ENCODE results near the gene SH3RF3. TPM values are rescaled to one million over a fixed set of nuclear protein-coding genes. Genes with fewer than 3 reads are reported as not detected.

The SH3RF3 gene
- polyA plus RNA-seq, 1 donor (not counting 4 experiments of a cell fraction or from before 2014, with no cell fraction given): 0.08 TPM

GRCh38 chr2:109209412-109209811, 80.4 kb downstream of the SH3RF3 start:
- H2AFZ ChIP-seq (ENCODE audit: control insufficient read depth, low read length): no peak overlapping the region
- H3K4me2 ChIP-seq (ENCODE audit: control insufficient read depth, extremely low read depth, insufficient read depth, low read depth, low read length): peak overlapping the region; percentile 22
- FAIRE-seq: peak; percentile 46

GRCh38 chr2:109209941-109210340, 80.9 kb downstream of the SH3RF3 start:
- TF ChIP-seq EZH2 (IDR thresholded peaks at IDR 0.05; ENCODE audit: low read length): no peak
- no peak for TF ChIP-seq CTCF (optimal IDR thresholded peaks at IDR 0.05 in 1 of 3, IDR thresholded peaks at IDR 0.05 in 1 of 3, conservative IDR thresholded peaks at IDR 0.05 in 1 of 3; ENCODE audit: extremely low read depth in 1 of 3, insufficient read depth in 2 of 3, low read length in 3 of 3)
- H3K9me1 ChIP-seq (ENCODE audit: control insufficient read depth, extremely low read depth, insufficient read depth, low read length): no peaks in the 10 kb centered on the region
- H2AFZ ChIP-seq (ENCODE audit: control insufficient read depth, low read length): no peak overlapping the region
- no peaks in the 10 kb centered on the region for H3K79me2 ChIP-seq (ENCODE audit: control insufficient read depth, insufficient read depth, low read length)
- no peak overlapping the region for H3K9ac ChIP-seq (ENCODE audit: control insufficient read depth, extremely low read depth, insufficient read depth, low read length)
- H3K4me2 ChIP-seq (ENCODE audit: control insufficient read depth, extremely low read depth, insufficient read depth, low read depth, low read length): no peak overlapping the region
- H4K20me1 ChIP-seq (ENCODE audit: control insufficient read depth, extremely low read depth, insufficient read depth, low read length): no peaks in the 10 kb centered on the region
- H3K36me3 ChIP-seq (ENCODE audit: control insufficient read depth in 2 of 2, extremely low read depth in 1 of 2, insufficient read depth in 2 of 2, low read length in 2 of 2): no peaks in the 10 kb centered on the region
- dilution Hi-C loops (cut with MboI; ENCODE audit: extremely low pct_ligation_motif_present, low sequenced_read_pairs): no loop called here
- peaks cover 43% of the 10 kb centered on the region for H3K27me3 ChIP-seq (ENCODE audit: control insufficient read depth, extremely low read depth, insufficient read depth, low read length)
- DNase-seq (ENCODE audit: low read depth, low spot score): no peak
- H3K27ac ChIP-seq (ENCODE audit: control insufficient read depth, insufficient read depth, low read length): no peak overlapping the region
- no peak for FAIRE-seq
- no peaks in the 10 kb centered on the region for H3K9me3 ChIP-seq (ENCODE audit: control insufficient read depth, low read depth, low read length)
- peaks cover 26% of the 10 kb centered on the region for H3K4me1 ChIP-seq (ENCODE audit: control insufficient read depth, extremely low read depth, insufficient read depth, low read length)
- no peak overlapping the region for H3K4me3 ChIP-seq (ENCODE audit: control insufficient read depth in 2 of 3, extremely low read depth in 1 of 3, insufficient read depth in 2 of 3, low read depth in 1 of 3, low read length in 3 of 3)

More at GRCh38 chr2:109209412-109209811, 80.4 kb downstream of the SH3RF3 start:
- no peaks in the 10 kb centered on the region for H3K79me2 ChIP-seq (ENCODE audit: control insufficient read depth, insufficient read depth, low read length)
- H3K36me3 ChIP-seq (ENCODE audit: control insufficient read depth in 2 of 2, extremely low read depth in 1 of 2, insufficient read depth in 2 of 2, low read length in 2 of 2): no peaks in the 10 kb centered on the region
- dilution Hi-C loops (cut with MboI; ENCODE audit: extremely low pct_ligation_motif_present, low sequenced_read_pairs): no loop called here
- no peaks in the 10 kb centered on the region for H3K9me1 ChIP-seq (ENCODE audit: control insufficient read depth, extremely low read depth, insufficient read depth, low read length)
- no peak for DNase-seq (ENCODE audit: low read depth, low spot score)
- H3K9ac ChIP-seq (ENCODE audit: control insufficient read depth, extremely low read depth, insufficient read depth, low read length): no peak overlapping the region
- H3K4me1 ChIP-seq (ENCODE audit: control insufficient read depth, extremely low read depth, insufficient read depth, low read length): peaks cover 26% of the 10 kb centered on the region
- no peak overlapping the region for H3K4me3 ChIP-seq (ENCODE audit: control insufficient read depth in 2 of 3, extremely low read depth in 1 of 3, insufficient read depth in 2 of 3, low read depth in 1 of 3, low read length in 3 of 3)
- H3K27me3 ChIP-seq (ENCODE audit: control insufficient read depth, extremely low read depth, insufficient read depth, low read length): peaks cover 40% of the 10 kb centered on the region
- H3K9me3 ChIP-seq (ENCODE audit: control insufficient read depth, low read depth, low read length): no peaks in the 10 kb centered on the region
- H4K20me1 ChIP-seq (ENCODE audit: control insufficient read depth, extremely low read depth, insufficient read depth, low read length): no peaks in the 10 kb centered on the region
- no peak for TF ChIP-seq EZH2 (IDR thresholded peaks at IDR 0.05; ENCODE audit: low read length)
- no peak for TF ChIP-seq CTCF (optimal IDR thresholded peaks at IDR 0.05 in 1 of 3, IDR thresholded peaks at IDR 0.05 in 1 of 3, conservative IDR thresholded peaks at IDR 0.05 in 1 of 3; ENCODE audit: extremely low read depth in 1 of 3, insufficient read depth in 2 of 3, low read length in 3 of 3)
- no peak overlapping the region for H3K27ac ChIP-seq (ENCODE audit: control insufficient read depth, insufficient read depth, low read length)

All from keratinocyte (primary cell).